Endometrial microvascular endothelial cells (primary cell): Measurements from ENCODE around the gene PLD4. TPM values are rescaled to one million over a fixed set of nuclear protein-coding genes. Genes with fewer than 3 reads are reported as not detected.
"Not testable (repeated sequence)": the region's sequence is repeated elsewhere in the genome, so short reads cannot be mapped to it uniquely, and the experiment has no call there.

Source experiments
- in situ Hi-C: cut with HindIII; loops from 2 replicates; pipeline ENCODE4 v1.10.0; 2017; ENCODE audit warnings: low sequenced_read_pairs, low pct_unique_long_range_greater_than_20kb; ENCODE audit errors: inconsistent ontology term
- total RNA-seq: library from RNA; depleted of rRNA; stranded (reverse); fragments of >200 nt; gene quantifications from one replicate; pipeline ENCODE4 v1.2.3, GENCODE V29; 2015; ENCODE audit errors: inconsistent ontology term

PLD4 gene
- total RNA-seq = not detected

GRCh38 chr14:104924421-104925213, at the start of gene PLD4:
Gene PLD4 (plus strand): TSS chr14:104924879. CDS start chr14:104927141, 2,262 bp downstream.
- in situ Hi-C loops = no loop called here

GRCh38 chr14:104875412-104875751, 49.3 kb upstream of the PLD4 start:
- in situ Hi-C loops = no loop called here

GRCh38 chr14:104875811-104876210, 48.9 kb upstream of the PLD4 start:
- in situ Hi-C loops = no loop called here

GRCh38 chr14:104876251-104876699, 48.4 kb upstream of the PLD4 start:
- in situ Hi-C loops = no loop called here

DNA sequence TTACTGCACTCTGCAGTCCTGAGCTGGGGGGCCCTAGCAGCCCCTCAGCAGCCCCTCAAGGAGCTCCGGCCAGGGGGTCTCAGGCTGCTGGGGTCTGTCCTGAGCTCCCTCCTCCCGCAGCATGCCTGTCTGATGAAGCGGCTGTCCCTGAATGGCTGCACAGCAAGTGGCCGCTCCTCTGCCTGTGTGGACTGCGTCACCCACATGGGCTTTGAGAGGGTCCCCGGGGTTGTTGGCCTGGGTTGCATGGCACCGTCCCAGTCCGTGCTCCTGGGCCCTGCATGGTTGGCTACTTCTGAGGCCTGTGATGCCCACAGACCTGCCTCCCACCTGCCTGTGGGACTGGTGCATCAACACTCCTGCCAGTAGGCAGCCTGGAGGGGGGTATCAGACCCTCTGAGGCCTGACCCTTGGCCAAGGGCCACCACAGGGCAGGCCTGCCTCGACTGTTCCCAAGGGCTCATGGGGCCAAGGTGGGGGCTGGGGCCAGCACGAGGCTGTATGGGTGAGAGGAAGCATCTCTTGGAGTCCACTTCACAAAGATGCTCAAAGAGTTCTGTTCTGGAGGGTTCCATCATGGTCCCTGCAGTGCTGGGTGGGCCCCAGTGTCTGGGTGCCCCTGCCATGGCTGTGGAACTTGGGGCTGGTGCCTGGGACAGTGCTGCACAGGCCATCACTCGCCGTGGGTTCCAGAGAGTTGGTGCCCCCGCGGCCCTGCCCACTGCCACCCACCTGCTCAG, 47.4 kb upstream of the PLD4 start:
- in situ Hi-C loops = no loop called here

DNA sequence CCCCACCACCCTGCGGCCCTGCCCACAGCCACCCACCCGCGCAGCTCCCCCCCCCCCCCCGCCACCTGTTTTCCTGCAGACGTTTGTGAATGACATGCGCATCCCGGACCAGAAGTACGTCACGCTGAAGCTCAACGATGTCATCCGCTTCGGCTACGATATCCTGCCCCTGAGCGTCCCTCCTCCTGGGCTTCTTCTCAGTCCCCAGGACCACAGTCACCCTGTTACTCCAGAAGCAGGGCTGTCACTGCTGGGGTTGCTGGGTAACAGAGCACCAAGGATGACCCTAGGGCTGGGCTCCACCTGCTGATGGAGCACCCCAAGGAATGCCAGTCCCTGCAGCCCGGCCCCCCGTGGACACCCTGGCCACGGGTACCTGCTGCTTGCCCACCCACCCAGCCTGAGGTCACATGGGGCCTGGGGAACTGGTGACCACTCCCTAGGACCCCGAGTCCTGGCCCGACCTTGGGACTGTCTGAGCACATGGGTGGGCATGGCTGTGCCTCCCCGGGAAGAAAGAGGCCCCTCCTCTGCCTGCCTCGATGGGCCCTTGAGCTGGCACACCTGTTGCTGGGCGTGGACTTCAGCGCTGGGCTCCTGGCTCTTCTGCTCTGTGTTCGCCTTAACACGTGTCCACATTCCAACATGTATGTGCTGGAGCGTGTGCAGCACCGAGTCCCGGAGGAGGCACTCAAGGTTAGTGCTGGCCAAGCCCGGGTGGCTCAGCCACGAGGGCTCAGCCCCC, 46.7 kb upstream of the PLD4 start:
- in situ Hi-C loops = no loop called here

- in situ Hi-C loops = no loop called here
These were observed 46.1 kb upstream of the PLD4 start for GRCh38 chr14:104878582-104878981.

GRCh38 chr14:104879201-104879982, 45.3 kb upstream of the PLD4 start:
- in situ Hi-C loops = no loop called here

- in situ Hi-C loops = no loop called here
These were observed 44.6 kb upstream of the PLD4 start for GRCh38 chr14:104879983-104880565.

DNA sequence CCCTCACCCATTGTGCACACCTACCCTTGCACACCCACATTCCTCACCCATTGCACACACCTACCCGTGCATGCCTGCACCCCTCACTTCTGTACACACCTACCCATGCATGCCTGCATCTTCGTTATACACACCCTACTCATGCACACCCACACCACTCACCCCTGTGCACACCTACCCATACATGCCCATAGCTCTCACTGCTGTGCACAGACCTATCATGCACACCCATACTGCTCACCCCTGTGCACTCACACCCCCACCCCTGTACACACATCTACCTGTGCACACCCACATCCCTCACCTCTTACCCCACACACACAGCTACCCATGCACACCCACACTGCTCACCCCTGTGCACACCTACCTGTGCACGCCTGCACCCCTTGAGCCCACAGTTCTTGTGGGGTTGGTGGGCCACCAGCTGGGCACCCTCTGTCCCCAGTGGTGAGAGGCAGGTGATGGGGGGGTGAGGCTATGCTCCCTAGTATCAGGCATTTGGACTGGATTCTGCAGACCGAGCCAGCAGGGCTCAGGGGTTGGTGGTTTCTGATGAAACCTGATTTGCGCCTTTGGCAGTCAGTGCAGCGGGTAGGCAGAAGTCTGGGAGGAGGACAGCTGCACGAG, 44.0 kb upstream of the PLD4 start:
- in situ Hi-C loops = no loop called here

GRCh38 chr14:104881369-104881979, 43.2 kb upstream of the PLD4 start:
- in situ Hi-C loops = no loop called here

DNA sequence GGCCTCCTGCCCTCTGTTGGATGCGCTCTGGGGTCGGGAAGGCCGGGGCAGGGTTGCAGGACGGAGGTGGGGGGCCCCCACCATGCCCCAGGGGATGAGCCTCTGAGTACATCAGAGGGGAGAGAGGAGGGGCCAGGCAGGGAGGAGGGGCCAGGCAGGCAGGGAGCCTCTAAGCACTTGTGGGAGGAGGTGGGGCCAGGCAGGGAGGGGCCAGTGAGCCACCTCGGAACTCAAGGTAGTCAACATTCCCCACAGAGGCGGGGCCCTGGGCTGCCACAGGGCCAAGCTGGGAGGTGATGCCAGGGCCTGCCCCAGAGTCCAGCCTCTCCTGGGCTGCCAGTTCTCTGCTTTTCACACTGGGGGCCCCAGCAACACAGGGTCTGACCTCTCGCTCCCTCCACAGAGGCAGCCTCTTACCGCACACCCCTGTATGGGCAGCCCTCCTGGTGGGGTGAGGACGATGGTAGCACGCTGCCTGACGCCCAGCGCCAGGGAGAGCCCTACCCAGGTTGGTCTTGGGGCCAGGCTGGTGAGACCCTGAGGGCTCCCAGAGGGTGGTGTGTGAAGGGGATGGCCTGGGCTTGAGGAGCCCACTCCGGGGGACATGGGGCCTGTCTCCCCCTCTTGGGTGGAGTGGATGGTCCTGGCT, 42.2 kb upstream of the PLD4 start:
- in situ Hi-C loops = no loop called here

- in situ Hi-C loops = no loop called here
These were observed 41.6 kb upstream of the PLD4 start for GRCh38 chr14:104882991-104883660.

DNA sequence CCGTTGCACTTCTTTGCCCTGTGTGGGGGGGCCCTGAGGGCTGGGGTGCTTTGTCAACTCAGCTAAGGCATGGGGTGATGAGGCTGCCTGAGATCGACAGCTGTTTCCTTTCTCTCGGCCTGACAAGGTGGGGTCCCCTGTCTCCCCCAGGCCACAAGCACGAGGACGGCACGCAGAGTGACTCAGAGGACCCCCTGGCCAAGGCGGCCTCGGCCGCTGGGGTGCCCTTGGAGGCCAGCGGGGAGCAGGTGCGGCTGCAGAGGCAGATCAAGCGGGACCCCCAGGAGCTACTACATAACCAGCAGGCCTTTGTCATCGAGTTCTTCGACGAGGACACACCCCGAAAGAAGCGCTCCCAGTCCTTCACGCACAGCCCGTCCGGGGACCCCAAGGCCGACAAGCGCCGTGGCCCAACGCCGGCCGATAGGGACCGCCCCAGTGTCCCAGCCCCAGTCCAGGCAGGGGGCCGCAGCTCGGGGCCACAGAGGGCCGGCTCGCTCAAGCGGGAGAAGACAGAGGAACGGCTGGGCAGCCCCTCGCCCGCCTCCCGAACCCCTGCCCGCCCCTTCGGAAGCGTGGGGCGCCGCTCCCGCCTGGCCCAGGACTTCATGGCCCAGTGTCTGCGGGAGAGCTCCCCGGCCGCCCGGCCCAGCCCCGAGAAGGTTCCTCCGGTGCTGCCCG, 40.9 kb upstream of the PLD4 start:
- in situ Hi-C loops = no loop called here

DNA sequence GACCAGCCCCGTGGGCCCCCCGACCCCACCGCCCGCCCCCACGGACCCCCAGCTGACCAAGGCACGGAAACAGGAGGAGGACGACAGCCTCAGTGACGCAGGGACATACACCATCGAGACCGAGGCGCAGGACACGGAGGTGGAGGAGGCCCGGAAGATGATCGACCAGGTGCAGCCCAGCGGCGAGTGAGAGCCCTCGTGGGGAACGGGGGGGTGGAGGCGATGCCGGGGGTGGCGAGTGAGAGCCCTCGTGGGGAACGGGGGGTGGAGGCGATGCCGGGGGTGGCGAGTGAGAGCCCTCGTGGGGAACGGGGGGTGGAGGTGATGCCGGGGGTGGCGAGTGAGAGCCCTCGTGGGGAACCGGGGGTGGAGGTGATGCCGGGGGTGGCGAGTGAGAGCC, 40.3 kb upstream of the PLD4 start:
- in situ Hi-C loops = not testable (repeated sequence)
